G401 (cell line): ENCODE data around the gene TMEM238L. TPM values are rescaled to one million over a fixed set of nuclear protein-coding genes. Genes with fewer than 3 reads are reported as not detected.

Experiments used
- DNase-seq: peaks from one replicate; pipeline ENCODE4 v3.0.0-alpha.2; 2015; ENCODE audit warnings: low spot score
- in situ Hi-C: cut with HindIII; loops from 2 replicates; pipeline ENCODE4 v1.10.0; 2016; ENCODE audit warnings: low sequenced_read_pairs, mixed read lengths
- total RNA-seq: library from RNA; depleted of rRNA; stranded (reverse); fragments of >200 nt; shearing (Covaris generic); gene quantifications from 2 replicates; pipeline ENCODE4 v1.2.3, GENCODE V29; 2014

Gene TMEM238L
- total RNA-seq, 1 experiment from 2014 or later, result not detected

DNA sequence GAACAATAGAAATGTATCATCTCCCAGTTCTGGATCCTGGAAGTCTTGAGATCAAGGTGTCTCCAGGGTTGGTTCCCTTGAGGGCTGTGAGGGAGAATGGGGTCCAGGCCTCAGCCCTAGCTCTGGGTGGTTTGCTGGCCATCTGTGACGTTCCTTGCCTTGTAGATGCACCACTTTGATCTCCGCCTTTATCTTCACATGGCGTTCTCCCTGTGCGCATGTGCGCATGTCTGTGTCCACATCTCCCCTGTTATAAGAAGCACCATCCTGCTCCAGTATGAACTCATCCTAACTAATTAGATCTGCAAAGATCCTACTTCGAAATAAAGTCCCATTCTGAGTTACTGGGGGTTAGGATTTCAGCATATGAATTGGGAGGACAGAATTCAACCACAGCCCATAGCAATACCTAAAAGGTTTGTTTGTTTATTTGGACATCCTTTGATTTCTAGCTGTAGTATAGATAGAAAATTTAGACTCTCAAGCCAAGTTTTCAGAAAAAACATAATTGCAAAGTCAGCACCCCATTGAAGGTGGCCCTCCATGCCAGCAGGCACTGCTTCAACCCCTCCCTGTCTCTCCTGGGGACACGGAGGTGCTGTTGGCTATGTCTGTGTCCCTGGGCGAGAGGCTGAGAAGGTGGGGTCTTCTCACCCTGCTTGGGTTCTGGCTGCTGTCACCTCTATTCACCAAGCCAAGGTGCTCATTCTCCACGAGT, 2.8 kb upstream of the TMEM238L start:
- in situ Hi-C loops, result no loop called here
- no peak for DNase-seq

DNA sequence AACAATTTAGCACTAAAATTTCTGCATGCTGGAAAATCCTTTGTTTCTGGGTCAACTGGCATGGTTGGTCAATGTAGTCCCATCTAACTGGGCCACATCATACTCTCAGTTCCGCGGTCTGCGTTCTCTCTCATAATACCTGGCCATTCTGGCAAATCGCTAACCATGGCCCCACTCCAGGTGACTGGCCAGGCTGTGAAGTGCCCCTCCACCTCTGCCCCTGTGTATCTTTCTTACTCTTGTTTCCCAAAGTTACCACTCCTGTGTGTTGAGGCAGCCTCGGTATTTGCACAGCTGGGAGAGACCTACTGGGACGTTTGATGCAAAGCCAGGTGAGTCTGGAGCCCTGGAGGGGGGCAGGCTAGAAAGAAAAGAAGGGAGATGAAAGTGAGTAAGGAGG, 2.0 kb upstream of the TMEM238L start:
- in situ Hi-C loops, result no loop called here
- no peak for DNase-seq

DNA sequence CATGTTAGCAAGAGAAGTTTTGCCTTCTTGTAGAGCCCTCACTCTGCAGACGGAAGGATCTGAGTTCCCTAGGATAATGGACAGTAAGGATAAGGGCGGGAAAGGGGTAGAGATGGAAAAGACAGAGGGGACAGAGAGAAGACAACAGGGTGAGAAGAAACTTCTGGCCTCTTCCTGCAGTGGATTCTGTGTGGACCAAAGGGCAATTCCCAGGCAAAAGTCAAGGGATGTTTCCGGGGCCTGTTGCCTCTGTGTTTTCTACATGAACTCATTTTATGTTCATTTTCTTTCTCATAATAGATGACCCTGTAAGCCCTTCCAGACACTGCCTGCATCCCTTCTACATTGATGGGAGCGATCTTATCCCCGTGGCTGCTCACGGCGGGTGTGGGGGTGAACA, 647 bp upstream of the TMEM238L start:
- DNase-seq, result no peak
- in situ Hi-C loops, result no loop called here

DNA sequence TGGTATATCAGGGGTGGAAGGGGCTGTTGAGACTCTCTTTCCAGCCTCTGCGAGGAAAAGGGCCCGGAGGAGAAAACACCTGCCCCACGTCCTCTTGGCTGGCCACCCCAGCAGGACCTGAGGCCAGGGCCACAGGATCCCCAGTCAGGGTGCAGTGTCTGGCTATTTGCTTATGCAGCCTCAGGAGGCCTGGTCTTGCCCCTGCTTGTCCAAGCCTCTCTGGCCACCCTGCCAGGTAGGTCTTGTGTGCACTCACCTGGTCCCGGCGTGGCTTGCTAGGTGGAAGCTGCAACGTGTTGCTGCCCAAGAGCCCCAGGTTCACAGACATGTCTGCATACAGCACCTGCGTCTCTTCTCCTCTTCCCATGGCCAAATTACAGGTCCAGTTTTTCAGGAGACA, 549 bp downstream of the TMEM238L start:
- in situ Hi-C loops, result no loop called here
- no peak for DNase-seq

DNA sequence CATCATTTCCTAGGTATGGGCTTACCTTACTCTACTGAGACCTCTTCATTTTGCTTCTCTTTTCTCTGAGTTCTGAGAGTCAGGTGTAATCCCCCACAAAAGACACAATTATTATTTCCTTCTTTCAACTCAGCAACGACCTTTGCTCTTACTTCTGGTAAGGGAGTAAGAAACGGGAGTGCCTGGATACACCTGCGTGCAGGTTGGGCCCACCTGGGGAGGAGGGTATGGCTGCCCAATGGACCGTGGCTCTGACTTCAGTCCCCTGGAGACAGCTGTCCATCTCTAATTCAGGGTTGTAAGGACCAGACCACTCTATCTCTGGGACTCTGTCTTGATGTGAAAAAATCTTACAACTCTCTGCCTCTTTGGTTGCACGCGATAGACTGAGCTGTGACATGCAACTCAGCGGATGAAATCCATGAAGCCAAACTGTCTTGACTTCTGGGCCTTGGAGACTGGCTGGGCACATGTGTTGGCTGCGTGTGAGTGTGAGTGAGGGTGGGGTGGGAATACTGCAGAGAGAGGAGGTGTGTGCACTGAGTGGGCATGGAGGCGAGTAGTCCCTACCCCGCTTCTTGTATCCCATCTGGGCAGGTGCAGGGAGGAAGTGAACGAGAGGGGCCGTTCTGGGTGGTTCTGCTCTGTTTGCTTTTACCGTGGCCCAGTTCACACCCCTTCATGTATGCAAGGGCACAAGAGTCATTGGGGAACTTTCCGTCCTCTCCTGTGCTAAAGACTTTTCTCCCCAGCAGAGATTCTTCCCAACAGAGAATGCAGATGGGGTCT, 1.2 kb downstream of the TMEM238L start:
- in situ Hi-C loops, result no loop called here

DNA sequence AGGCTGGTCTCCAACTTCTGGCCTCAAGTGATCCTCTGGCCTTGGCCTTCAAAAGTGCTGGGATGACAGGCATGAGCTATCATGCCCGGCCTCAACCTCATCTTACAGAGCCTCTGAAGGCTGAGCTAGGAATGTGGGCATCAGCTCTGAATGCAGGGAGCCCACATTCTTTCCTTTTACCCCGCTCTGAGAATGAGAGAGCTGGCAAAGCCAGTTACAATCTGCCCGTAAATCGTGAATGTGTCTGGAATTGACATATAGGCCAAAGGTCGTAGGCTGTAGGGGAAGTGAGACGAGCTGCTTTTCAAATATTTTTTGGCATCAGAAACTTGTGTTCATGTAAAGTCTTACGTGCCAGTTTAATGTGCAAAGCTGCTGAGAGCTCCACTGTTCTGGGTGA, 4.5 kb downstream of the TMEM238L start:
- in situ Hi-C loops, result no loop called here

More for the DNA sequence above, 1.2 kb downstream of the TMEM238L start:
- no peak for DNase-seq

DNA sequence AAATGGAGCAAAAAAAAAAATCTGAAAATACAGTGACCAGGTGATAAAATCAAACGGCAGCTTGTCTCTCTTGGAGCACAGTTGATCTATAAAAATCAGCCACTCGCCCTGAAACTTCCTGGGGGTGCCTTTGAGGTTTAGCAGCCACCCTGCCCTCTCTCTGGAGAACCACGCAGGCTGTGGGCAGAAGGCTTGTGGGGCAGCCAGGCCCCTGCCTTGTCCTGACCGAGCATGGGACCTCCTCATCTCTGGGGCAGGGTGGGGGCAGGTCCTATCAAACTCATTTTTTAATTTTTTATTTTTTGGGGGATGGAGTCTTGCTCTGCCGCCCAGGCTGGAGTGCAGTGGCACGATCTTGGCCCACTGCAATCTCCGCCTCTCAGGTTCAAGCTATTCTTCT, 5.0 kb downstream of the TMEM238L start:
- in situ Hi-C loops, result no loop called here
- no peak for DNase-seq

More for the DNA sequence above, 4.5 kb downstream of the TMEM238L start:
- DNase-seq, result no peak

DNA sequence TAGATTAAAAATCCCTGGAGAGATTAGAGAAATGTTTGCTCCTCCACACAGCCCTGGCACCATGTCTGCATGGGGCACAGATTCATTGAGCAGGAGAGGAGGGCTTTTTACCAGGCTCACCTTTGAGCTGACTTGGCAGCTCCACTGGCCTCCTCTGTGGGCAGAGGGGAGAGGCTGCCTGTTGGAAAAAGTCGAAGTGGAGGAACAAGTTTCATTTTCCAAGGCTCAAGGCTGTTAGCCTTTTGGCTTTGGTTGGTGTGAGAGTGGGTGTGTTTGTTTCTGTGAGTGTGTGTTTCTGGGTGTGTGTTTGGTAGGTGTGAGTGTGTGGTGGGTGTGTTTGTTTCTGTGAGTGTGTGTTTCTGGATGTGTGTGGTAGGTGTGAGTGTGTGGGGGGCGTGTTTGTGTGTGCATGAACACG, 5.6 kb downstream of the TMEM238L start:
- no peak for DNase-seq
- in situ Hi-C loops, result no loop called here

DNA sequence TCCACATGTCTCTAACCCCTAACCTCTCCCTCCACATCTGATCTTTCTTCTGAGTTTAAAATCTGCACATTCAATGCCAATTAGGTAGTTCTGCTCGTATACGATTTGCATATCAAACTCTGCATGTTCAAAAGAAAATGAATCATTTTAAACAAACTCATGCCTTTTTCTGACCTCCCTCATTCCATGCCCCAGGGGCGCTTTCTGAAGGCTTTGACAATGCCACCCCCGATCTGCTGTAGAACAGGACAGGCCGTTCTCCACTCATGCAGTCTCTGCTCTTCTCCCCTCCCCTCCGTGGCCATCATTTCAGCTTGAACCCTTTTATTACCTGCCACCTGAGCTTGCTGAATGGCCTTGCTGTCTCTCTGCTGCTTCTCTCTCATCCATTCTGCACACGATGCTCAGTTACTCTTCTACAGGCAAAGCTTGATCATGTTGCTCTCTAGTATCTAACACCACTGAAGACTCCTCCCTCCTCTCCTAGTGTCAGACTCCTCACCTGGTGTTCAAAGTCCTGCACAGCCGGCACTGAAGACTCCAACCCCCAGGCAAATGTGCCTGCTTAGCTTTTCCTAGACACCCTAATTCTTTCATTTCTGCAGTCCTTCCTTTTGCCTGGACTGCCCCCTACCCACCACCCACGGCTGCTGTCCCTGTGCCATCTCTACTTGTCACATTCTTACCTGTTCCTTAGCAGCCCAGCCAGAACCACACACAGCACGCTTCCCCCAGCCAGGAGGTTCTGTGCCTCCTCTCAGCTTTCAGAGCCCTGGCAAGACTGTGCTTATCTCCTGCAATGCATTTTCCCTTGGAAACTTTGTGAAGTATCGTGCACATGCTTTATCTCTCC, 6.2 kb downstream of the TMEM238L start:
- no peak for DNase-seq
- in situ Hi-C loops, result no loop called here

DNA sequence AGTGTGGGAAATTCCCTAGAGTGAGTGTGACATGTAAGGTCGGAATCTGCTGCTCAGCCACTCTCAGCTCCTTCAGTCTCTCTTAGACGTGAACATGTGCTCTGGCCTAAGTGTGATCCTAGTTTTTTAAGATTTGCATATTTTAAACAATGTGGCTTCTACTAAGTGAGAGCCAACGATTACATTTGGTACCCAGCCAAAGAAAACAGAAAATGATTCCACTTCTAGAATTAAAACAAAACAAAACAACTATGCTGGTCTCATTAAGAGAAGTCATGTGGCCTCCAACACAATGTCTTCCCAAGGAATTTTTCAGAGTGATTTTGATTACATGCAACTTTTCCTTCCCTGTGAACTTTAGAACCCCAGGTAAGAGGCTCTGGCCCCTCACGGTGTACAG, 10.1 kb downstream of the TMEM238L start:
- in situ Hi-C loops, result no loop called here
- DNase-seq, result no peak

DNA sequence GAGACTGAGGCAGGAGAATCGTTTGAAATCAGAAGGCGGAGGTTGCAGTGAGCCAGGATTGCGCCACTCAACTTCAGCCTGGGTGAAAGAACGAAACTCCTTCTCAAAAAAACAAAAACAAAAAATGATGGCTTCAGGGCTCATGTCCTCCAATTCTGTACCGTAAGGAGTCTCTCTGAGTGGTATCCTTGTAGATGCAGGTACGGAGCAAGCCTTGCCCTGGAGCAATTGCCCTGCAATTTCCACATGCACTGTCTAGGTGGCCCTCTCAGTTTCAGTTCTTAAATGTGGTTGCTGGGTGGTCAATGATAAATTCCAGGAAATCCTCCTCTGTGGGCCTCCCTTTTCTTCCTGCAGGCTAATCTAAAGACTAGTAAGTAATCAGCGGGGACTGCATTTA, 10.6 kb downstream of the TMEM238L start:
- no peak for DNase-seq
- in situ Hi-C loops, result no loop called here

DNA sequence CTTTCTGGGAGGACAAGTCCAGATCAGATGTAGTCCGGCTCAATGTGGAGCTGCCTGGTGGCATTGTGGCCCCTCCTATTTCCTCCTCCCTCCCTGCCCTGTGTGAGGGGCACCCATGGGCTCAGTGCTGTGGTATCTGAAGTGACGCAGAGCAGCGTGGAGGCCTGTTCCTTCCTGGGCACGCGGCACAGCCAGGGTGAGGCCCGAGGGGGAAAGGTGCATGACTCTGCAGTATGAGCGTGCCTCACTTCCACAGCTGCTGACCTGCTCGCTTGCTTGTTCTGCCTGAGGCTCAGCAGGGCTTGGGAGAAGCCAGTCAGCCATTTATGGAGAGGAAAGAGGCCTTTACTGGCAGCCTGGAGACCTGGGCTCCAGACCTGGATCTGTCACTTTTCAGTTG, 11.7 kb downstream of the TMEM238L start:
- DNase-seq, result no peak
- in situ Hi-C loops, result no loop called here

DNA sequence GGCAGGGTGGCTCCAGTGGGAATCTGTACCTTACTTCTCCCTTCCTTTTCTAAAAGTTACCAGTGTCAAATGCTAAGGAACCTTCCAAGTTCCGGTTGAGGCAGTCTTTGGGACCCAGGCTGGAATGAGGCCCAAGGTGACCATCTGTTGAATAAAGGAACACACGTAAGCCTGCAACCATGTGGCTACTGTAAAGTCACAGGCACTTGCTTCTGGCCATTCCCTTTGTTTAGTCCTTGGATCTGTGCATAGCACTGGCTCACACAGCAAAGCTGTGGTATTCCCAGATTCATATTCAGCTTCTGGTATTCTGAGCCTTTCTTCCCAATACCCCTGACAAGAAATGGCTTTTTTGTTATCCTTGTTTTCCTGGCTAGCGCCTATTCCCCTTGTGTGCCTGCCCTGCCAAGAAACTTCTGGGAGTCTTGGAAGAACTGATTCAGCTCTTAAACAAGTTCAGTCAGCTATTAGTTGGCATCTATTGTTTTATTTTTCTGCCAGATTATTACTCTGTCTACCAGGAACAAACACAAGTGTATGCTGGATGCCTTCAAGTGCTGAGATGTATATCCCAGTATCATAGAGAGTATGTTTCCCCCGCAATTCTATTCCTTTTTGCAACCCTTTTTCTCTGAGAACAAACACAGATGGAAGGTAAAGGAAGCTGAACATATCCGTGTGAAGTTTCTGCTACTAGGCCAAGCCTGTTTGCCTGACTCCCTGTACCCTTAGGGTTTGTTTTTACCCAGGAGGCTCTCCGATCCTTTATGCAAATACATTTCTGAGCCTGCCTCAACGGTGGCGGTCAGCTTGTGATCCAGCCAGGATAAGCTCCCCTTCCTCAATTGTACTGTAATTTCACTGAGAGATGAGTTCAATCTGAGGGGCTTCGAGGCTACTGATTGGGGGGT, 13.2 kb downstream of the TMEM238L start:
- in situ Hi-C loops, result no loop called here

DNA sequence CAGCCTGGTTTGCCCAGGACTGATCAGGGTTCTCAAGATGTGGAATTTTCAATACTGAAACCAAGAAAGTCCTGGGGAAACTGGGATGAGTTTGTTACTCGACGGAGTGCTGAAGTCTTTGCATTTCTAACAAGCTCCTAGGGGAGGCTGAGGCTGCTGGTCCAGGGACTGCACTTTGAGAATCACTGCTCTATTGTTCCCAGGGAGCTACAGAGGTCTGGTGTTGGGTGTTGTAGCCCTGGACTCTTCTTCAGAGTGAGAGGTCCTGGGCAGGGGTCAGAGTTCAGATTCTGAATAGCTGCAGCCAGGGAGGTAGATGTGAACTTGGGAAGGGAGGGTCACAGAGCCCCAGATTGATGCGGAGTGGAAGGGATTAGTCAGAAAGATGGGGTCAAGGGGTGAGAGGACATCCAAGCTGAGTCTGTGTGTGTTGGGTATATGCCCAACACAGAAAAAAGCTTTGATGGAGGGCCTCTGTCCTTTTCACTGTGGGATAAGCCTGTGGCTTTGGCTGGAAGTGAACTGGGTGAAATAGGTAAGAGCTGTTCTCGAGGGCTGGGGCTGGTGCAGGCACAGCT, 14.1 kb downstream of the TMEM238L start:
- in situ Hi-C loops, result no loop called here
- DNase-seq, result no peak

More for the DNA sequence above, 13.2 kb downstream of the TMEM238L start:
- peak; percentile 5 for DNase-seq

DNA sequence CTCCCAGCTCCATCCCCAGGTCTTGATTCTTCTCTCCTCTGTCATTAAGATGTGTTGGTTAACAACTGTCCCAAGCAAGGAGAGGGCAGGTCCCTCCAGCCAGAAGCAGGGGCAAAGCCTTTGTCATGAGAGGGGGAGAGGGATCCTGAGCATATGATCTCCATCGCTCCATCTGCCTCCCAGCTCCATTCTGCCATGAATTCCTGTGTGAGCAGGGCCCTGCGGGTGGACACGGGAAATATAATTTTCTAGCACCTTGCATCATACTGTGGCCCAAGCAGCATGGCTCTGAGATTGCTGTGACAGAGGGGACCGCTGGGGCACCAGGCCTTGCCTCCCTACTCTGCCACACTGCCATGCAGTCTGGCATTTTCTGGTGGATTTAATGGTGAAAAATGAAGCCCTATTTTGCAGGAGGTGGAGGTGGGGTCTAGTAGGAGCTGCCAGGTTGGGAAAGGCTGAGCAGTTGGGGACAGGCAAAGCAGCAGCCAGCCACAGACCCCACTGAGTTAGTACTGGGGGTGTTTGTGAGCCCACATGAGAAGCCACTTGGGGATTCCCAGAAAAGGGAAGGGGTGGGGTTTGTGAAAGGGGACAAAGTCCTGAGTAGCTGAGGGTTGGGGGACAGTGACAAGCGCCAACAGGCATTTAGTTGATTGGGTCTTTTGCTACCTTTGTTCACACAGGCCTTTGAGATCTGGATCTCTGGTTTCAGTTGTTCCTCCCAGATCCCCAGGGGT, 16.4 kb downstream of the TMEM238L start:
- in situ Hi-C loops, result no loop called here
- DNase-seq, result no peak

DNA sequence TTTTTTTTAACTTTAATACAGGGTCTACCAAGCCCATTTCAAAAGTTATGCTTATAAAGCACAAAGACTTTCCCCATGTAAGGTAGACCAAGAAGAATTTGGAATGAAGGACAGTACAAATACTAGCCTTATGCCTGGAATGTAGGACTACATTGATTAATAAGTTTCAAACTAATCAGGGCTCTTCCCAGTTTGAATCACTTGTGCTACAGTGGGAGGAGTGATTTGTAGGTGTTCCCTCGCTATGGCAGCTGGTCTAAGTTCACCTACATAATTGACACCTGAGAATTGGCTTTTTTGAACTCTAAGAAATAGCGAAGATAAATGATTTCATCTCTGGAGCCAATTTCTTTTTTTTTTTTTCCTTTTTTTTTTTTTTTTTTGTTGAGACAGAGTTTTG, 18.6 kb downstream of the TMEM238L start:
- in situ Hi-C loops, result no loop called here

DNA sequence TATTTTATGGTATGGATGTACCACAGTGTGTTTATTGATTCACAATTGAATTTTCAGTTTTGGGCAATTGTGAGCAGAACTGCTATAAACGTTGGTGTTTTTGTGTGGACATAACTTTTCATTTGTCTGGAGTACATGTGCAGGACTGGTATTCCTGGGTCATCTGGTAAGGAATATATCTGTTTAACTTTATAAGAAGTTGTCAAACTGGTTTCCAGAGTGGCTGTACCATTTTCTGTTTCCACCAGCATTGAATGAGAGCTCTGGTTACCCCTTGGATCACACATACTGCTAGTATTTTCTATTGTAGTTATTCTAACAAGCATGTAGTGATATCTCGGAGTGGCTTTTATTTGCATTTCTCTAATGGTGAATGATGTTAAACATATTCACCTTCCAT, 24.3 kb downstream of the TMEM238L start:
- DNase-seq, result no peak
- in situ Hi-C loops, result no loop called here

More for the DNA sequence above, 18.6 kb downstream of the TMEM238L start:
- no peak for DNase-seq

DNA sequence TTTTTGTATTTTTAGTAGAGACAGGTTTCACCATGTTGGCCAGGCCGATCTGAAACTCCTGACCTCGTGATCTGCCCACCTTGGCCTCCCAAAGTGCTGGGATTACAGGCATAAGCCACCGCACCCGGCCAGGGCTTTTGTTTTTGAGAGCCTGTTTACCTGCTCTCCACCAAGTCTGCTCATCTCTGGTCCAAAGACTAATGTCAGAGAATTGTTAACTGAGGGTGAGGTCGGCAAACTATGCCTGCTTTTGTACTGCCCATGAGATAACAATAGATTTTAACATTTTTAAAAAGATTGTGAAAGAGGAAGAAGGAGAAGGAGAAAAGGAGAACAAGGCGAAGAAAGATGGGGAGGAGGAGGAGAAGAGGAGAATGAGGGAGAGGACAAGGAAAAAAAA, 26.0 kb downstream of the TMEM238L start:
- no peak for DNase-seq
- in situ Hi-C loops, result no loop called here
